Osteoblast (primary cell): ENCODE results near the gene GLCCI1. TPM values are rescaled to one million over a fixed set of nuclear protein-coding genes. Genes with fewer than 3 reads are reported as not detected.

Experiments
- DNase-seq: peaks from one replicate; pipeline ENCODE4 v3.0.0; 2011; ENCODE audit warnings: low spot score, mixed read lengths; ENCODE audit not compliant: insufficient read length; ENCODE audit errors: missing footprints
- H2AFZ ChIP-seq: 2 replicates; pipeline ENCODE4 v1.6.0; 2011; ENCODE audit warnings: mild to moderate bottlenecking, low read length
- H3K27ac ChIP-seq: 2 replicates; pipeline ENCODE4 v1.5.1; 2011; ENCODE audit warnings: mild to moderate bottlenecking, low read depth, low read length, moderate library complexity
- H3K27me3 ChIP-seq: 2 replicates; pipeline ENCODE4 v1.6.0; 2012; ENCODE audit warnings: mild to moderate bottlenecking, control low read depth, inconsistent platforms, low read length, moderate library complexity; ENCODE audit not compliant: insufficient read depth
- H3K36me3 ChIP-seq: 2 replicates; pipeline ENCODE4 v1.5.1; 2011; ENCODE audit warnings: mild to moderate bottlenecking, low read length, control low read depth, moderate library complexity; ENCODE audit not compliant: insufficient read depth
- H3K4me1 ChIP-seq: 2 replicates; pipeline ENCODE4 v1.5.1; 2011; ENCODE audit warnings: mild to moderate bottlenecking, low read length, control low read depth, moderate library complexity; ENCODE audit not compliant: insufficient read depth
- H3K4me2 ChIP-seq: 2 replicates; pipeline ENCODE4 v1.6.0; 2011; ENCODE audit warnings: mild to moderate bottlenecking, low read length; ENCODE audit not compliant: insufficient read depth
- H3K4me3 ChIP-seq: fragments of 200-600 bp; sonication (generic); 3 replicates; pipeline ENCODE4 v1.5.1; 2012; ENCODE audit warnings: mild to moderate bottlenecking, low read length, inconsistent platforms; ENCODE audit not compliant: insufficient read depth
- H3K79me2 ChIP-seq: 2 replicates; pipeline ENCODE4 v1.6.0; 2012; ENCODE audit warnings: mild to moderate bottlenecking, low read length, control low read depth, inconsistent platforms; ENCODE audit not compliant: insufficient read depth
- H3K9me3 ChIP-seq: 2 replicates; pipeline ENCODE4 v1.5.1; 2011; ENCODE audit warnings: low read depth, low read length, control low read depth
- H4K20me1 ChIP-seq: 2 replicates; pipeline ENCODE4 v1.6.0; 2012; ENCODE audit warnings: mild to moderate bottlenecking, low read length, control low read depth; ENCODE audit not compliant: insufficient read depth
- CTCF ChIP-seq: IDR thresholded peaks from 2 replicates; pipeline ENCODE4 v1.5.1; 2011; ENCODE audit warnings: mild to moderate bottlenecking, low read depth, low read length, moderate library complexity; ENCODE audit errors: extremely low read depth
- total RNA-seq: library from RNA; depleted of rRNA; stranded (reverse); fragments of >200 nt; gene quantifications from 2 replicates; pipeline ENCODE4 v1.2.3, GENCODE V29; 2012

GLCCI1 gene
- total RNA-seq, 1 donor: 10.1 TPM

GRCh38 chr7:8128449-8129317, 160.1 kb downstream of the GLCCI1 start:
- no peak for DNase-seq
- Histone ChIP-seq H3K4me1 (peaks cover 8% of the 10 kb centered on the region), H4K20me1 (no peaks in the 10 kb centered on the region), H3K27me3 (no peaks in the 10 kb centered on the region), H2AFZ (no peak overlapping the region), H3K9me3 (no peaks in the 10 kb centered on the region), H3K36me3 (no peaks in the 10 kb centered on the region), H3K4me2 (no peak overlapping the region), H3K79me2 (no peaks in the 10 kb centered on the region), H3K27ac (no peak overlapping the region), H3K4me3 (no peak overlapping the region)
- TF ChIP-seq CTCF: no peak

- no peak overlapping the region for H3K4me2 ChIP-seq
- no peaks in the 10 kb centered on the region for H3K9me3 ChIP-seq
- H3K27me3 ChIP-seq: no peaks in the 10 kb centered on the region
- H4K20me1 ChIP-seq: no peaks in the 10 kb centered on the region
- no peak overlapping the region for H2AFZ ChIP-seq
- H3K4me3 ChIP-seq: no peak overlapping the region
- H3K79me2 ChIP-seq: no peaks in the 10 kb centered on the region
- no peaks in the 10 kb centered on the region for H3K36me3 ChIP-seq
- peaks cover 8% of the 10 kb centered on the region for H3K4me1 ChIP-seq
- no peak overlapping the region for H3K27ac ChIP-seq
- TF ChIP-seq CTCF: no peak
- DNase-seq: no peak
Observed at GRCh38 chr7:8129318-8129659, 160.7 kb downstream of the GLCCI1 start.

- no peaks in the 10 kb centered on the region for H3K27me3 ChIP-seq
- H3K27ac ChIP-seq: no peak overlapping the region
- H3K79me2 ChIP-seq: no peaks in the 10 kb centered on the region
- H3K4me3 ChIP-seq: no peak overlapping the region
- TF ChIP-seq CTCF: no peak
- H2AFZ ChIP-seq: no peak overlapping the region
- no peaks in the 10 kb centered on the region for H4K20me1 ChIP-seq
- peaks cover 4% of the 10 kb centered on the region for H3K4me1 ChIP-seq
- no peak overlapping the region for H3K4me2 ChIP-seq
- H3K36me3 ChIP-seq: no peaks in the 10 kb centered on the region
- H3K9me3 ChIP-seq: no peaks in the 10 kb centered on the region
- no peak for DNase-seq
Observed at GRCh38 chr7:8130663-8131062, 162.1 kb downstream of the GLCCI1 start.

GRCh38 chr7:8131694-8132605, 163.4 kb downstream of the GLCCI1 start:
- no peak for TF ChIP-seq CTCF
- H3K4me2 ChIP-seq: no peak overlapping the region
- H3K4me1 ChIP-seq: no peaks in the 10 kb centered on the region
- no peaks in the 10 kb centered on the region for H3K27me3 ChIP-seq
- no peak overlapping the region for H3K27ac ChIP-seq
- no peaks in the 10 kb centered on the region for H3K9me3 ChIP-seq
- no peaks in the 10 kb centered on the region for H4K20me1 ChIP-seq
- H2AFZ ChIP-seq: no peak overlapping the region
- no peaks in the 10 kb centered on the region for H3K36me3 ChIP-seq
- no peak for DNase-seq
- H3K4me3 ChIP-seq: no peak overlapping the region
- H3K79me2 ChIP-seq: no peaks in the 10 kb centered on the region
